PFSK-1 (cell line): Measurements from ENCODE around the gene NMT2.

Source experiments
- POLR2AphosphoS5 ChIP-seq: IDR thresholded peaks from 2 replicates; pipeline ENCODE4 v1.6.1; 2012; ENCODE audit warnings: low read depth, mild to moderate bottlenecking, control low read depth, low read length, moderate library complexity
- SIN3A ChIP-seq: IDR thresholded peaks from 2 replicates; pipeline ENCODE4 v1.6.1; 2012; ENCODE audit warnings: mild to moderate bottlenecking, low read length, moderate library complexity, borderline replicate concordance; ENCODE audit not compliant: insufficient read depth

- TF ChIP-seq POLR2AphosphoS5, result no peak
- no peak for TF ChIP-seq SIN3A
These were observed 19.3 kb downstream of the NMT2 start for GRCh38 chr10:15149042-15149771.
